ENCODE data around the gene FHOD3. TPM values are rescaled to one million over a fixed set of nuclear protein-coding genes. Genes with fewer than 3 reads are reported as not detected.

The FHOD3 gene
- total and polyA plus RNA-seq, 9 of the 15 experiments (the other 6 are each of a cell fraction or from before 2014, with no cell fraction given): 0.11 TPM; not detected in 8

DNA sequence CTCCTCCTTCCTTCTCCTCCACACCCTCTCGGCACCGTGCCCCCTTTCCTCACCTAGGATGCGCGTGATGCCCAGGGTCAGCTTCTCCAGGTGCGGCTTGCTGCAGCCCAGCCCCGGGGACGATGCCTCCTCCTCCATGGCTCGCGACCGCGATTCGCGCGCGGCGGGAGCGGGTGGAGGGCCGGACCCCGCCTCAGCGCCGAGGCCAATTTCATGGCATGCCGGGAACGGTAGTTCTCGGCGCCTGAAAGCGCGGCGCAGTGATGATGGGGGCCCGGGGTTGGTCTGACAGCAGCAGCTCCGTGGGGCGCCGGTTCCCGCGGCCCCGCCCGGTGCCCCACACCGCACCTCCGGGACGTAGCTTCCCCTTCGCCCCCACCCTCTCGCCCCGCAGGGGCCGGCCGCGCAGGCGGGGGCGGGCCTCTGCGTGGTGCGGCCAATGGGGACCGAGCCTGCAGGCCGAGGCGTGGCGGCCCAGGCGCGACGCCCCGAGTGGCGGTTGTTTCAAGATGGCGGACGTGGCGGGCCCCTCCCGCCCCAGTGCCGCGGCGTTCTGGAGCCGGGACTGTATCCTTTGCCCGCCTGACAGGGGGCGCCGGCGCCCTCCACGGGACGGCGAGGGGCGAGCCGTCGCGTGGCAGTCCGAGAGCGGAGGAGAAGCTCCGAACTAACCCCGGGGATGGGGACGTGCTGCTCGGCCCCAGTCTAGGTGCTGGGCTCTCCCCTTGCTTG, 531.3 kb downstream of the FHOD3 start, which contains the start of the genes KIAA1328 and TPGS2 (continued):
- TF ChIP-seq, protein P1, sequence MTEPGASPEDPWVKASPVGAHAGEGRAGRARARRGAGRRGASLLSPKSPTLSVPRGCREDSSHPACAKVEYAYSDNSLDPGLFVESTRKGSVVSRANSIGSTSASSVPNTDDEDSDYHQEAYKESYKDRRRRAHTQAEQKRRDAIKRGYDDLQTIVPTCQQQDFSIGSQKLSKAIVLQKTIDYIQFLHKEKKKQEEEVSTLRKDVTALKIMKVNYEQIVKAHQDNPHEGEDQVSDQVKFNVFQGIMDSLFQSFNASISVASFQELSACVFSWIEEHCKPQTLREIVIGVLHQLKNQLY (CRISPR knock-in tag; conservative IDR thresholded peaks at IDR 0.05): no peak
- TF ChIP-seq GTF3C2 (IDR thresholded peaks at IDR 0.05; ENCODE audit: borderline replicate concordance, extremely low read depth, insufficient read length) (no peak), STAG1 (CRISPR knock-in tag; IDR thresholded peaks at IDR 0.05; ENCODE audit: borderline replicate concordance) (no peak), HDAC1 (IDR thresholded peaks at IDR 0.05) (peak in 1 of 2 experiments; percentile 87; a peak in 2 of 4 replicates), PML (IDR thresholded peaks at IDR 0.05; ENCODE audit: low read length) (0 out of 2 replicates have a peak, but pooled peaks have one; percentile 33), ZNF436 (CRISPR knock-in tag; IDR thresholded peaks at IDR 0.05) (no peak), ZC3H8 (IDR thresholded peaks at IDR 0.05) (no peak), CBX1 (IDR thresholded peaks at IDR 0.05; ENCODE audit: low read depth) (peak; percentile 63; the same call in 1 of the 2 replicates), CREB1 (IDR thresholded peaks at IDR 0.05) (peak; percentile 87), CREB1 (CRISPR knock-in tag; IDR thresholded peaks at IDR 0.05) (peak; percentile 80), MAFG (tag; conservative IDR thresholded peaks at IDR 0.05) (no peak), THAP7 (CRISPR knock-in tag; IDR thresholded peaks at IDR 0.05) (0 out of 2 replicates have a peak, but pooled peaks have one; percentile 11), BCL6 (CRISPR knock-in tag; IDR thresholded peaks at IDR 0.05) (no peak), ARID4B (CRISPR knock-in tag; IDR thresholded peaks at IDR 0.05) (0 out of 2 replicates have a peak, but pooled peaks have one; percentile 25), ZC3H4 (CRISPR knock-in tag; IDR thresholded peaks at IDR 0.05; ENCODE audit: borderline replicate concordance) (no peak), POLR2B (IDR thresholded peaks at IDR 0.05; ENCODE audit: low read depth, partially characterized antibody) (peak; percentile 72), ZNF79 (CRISPR knock-in tag; IDR thresholded peaks at IDR 0.05; ENCODE audit: low read depth) (no peak)
- TF ChIP-seq, protein P2, sequence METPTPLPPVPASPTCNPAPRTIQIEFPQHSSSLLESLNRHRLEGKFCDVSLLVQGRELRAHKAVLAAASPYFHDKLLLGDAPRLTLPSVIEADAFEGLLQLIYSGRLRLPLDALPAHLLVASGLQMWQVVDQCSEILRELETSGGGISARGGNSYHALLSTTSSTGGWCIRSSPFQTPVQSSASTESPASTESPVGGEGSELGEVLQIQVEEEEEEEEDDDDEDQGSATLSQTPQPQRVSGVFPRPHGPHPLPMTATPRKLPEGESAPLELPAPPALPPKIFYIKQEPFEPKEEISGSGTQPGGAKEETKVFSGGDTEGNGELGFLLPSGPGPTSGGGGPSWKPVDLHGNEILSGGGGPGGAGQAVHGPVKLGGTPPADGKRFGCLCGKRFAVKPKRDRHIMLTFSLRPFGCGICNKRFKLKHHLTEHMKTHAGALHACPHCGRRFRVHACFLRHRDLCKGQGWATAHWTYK (CRISPR knock-in tag; IDR thresholded peaks at IDR 0.05): peak; percentile 52; the same call in 1 of the 2 replicates

All from K562 (cell line).